Measurements from ENCODE around the gene TRIM6. TPM values are rescaled to one million over a fixed set of nuclear protein-coding genes. Genes with fewer than 3 reads are reported as not detected.

TRIM6 gene
- total RNA-seq, 1 experiment from 2014 or later, result 17.9 TPM

GRCh38 chr11:5592615-5593014 lies 3.8 kb upstream of the TRIM6 start:
- H4K5ac ChIP-seq (ENCODE audit: insufficient read length, low read depth, low read length), result no peak overlapping the region
- WGBS (ENCODE audit: extremely low coverage, insufficient read length, low lambda C conversion rate), result no CpG with 5 or more reads among the region's 5 CpGs
- H2AK5ac ChIP-seq (ENCODE audit: insufficient read length, low read length), result no peak overlapping the region
- Mint-ChIP-seq H3K27ac (no peak overlapping the region; a peak in 1 of 7 replicates), H3K4me3 (no peak overlapping the region), H3K27me3 (ENCODE audit: low read depth) (no peaks in the 10 kb centered on the region; the same call in 1 of the 2 replicates), H3K36me3 (ENCODE audit: insufficient read depth in 1 of 3, low read depth in 3 of 3) (peaks cover 7 to 8% (median 7%) of the 10 kb centered on the region in 3 experiments; a peak in 5 of 7 replicates), H3K4me1 (peaks cover 14 to 19% of the 10 kb centered on the region in 2 experiments), H3K9me3 (peaks cover 5 to 6% of the 10 kb centered on the region in 2 experiments)
- H4K91ac ChIP-seq (ENCODE audit: insufficient read length, low read depth, low read length), result no peak overlapping the region
- H3K23me2 ChIP-seq (ENCODE audit: insufficient read length, low read depth, low read length, poor library complexity, severe bottlenecking), result peaks cover 7% of the 10 kb centered on the region
- no peak overlapping the region for H2BK12ac ChIP-seq (ENCODE audit: insufficient read length, low read depth, low read length)
- no peak overlapping the region for H3K18ac ChIP-seq (ENCODE audit: insufficient read length, low read depth, low read length)
- H4K8ac ChIP-seq (replicated peaks; ENCODE audit: insufficient read length, low read depth, low read length), result no peak overlapping the region
- no peak overlapping the region for H2BK15ac ChIP-seq (ENCODE audit: low read depth, low read length)
- no peaks in the 10 kb centered on the region for H3K9me3 ChIP-seq (ENCODE audit: control insufficient read depth, low read depth, low read length)
- no peaks in the 10 kb centered on the region for H3K27me3 ChIP-seq (ENCODE audit: insufficient read depth, low read length)
- no peak overlapping the region for H3K4ac ChIP-seq (ENCODE audit: low read depth, low read length)
- no peak overlapping the region for H2BK120ac ChIP-seq (ENCODE audit: low read depth, low read length, poor library complexity, severe bottlenecking)
- no peak for TF ChIP-seq CTCF (conservative IDR thresholded peaks at IDR 0.05)
- no peaks in the 10 kb centered on the region; the same call in 1 of the 2 replicates for H3K79me2 ChIP-seq (ENCODE audit: insufficient read depth, low read length)
- no peak overlapping the region for H3K9ac ChIP-seq (ENCODE audit: extremely low read depth, insufficient read length, low read length)
- DNase-seq, result no peak
- no peak overlapping the region for H3K4me2 ChIP-seq (ENCODE audit: insufficient read depth, insufficient read length, low read length)
- H3K79me1 ChIP-seq (ENCODE audit: insufficient read depth, low read depth, low read length, poor library complexity, severe bottlenecking), result no peaks in the 10 kb centered on the region
- no peak overlapping the region for H3K27ac ChIP-seq (ENCODE audit: insufficient read length, low read depth, low read length)
- H3K4me1 ChIP-seq (ENCODE audit: insufficient read depth, low read length), result no peaks in the 10 kb centered on the region
- H3K14ac ChIP-seq (ENCODE audit: insufficient read depth, low read length), result no peak overlapping the region
- no peak overlapping the region for H3K23ac ChIP-seq (ENCODE audit: insufficient read length, low read depth, low read length)
- H2BK5ac ChIP-seq (ENCODE audit: insufficient read length, low read length), result no peak overlapping the region
- no peak overlapping the region for H3T11ph ChIP-seq (ENCODE audit: low read length)
- H2BK20ac ChIP-seq (ENCODE audit: low read depth, low read length, poor library complexity, severe bottlenecking), result no peak overlapping the region
- H3K56ac ChIP-seq (ENCODE audit: insufficient read length, low read depth, low read length), result no peak overlapping the region
- no peak overlapping the region for H2AFZ ChIP-seq (ENCODE audit: low read length)
- no peaks in the 10 kb centered on the region for H4K20me1 ChIP-seq (ENCODE audit: control insufficient read depth, insufficient read depth, insufficient read length)

Data from H9 (cell line).